ENCODE results near the gene GRIP2. TPM values are rescaled to one million over a fixed set of nuclear protein-coding genes. Genes with fewer than 3 reads are reported as not detected.

GRIP2 gene
- total RNA-seq, 4 donors from 2014 or later: 0.22 to 1.5 TPM; not detected in 2

- no peak for TF ChIP-seq CTCF (IDR thresholded peaks at IDR 0.05; ENCODE audit: low read depth)
Observed at GRCh38 chr3:14486460-14486859, 53.7 kb downstream of the GRIP2 start.

- TF ChIP-seq CTCF (IDR thresholded peaks at IDR 0.05; ENCODE audit: low read depth): no peak
Observed at GRCh38 chr3:14485981-14486380, 54.2 kb downstream of the GRIP2 start.

- no peak for TF ChIP-seq CTCF (IDR thresholded peaks at IDR 0.05; ENCODE audit: low read depth)
Observed at GRCh38 chr3:14484741-14485140, 55.4 kb downstream of the GRIP2 start.

GRCh38 chr3:14483286-14483685, 56.9 kb downstream of the GRIP2 start:
- TF ChIP-seq CTCF (IDR thresholded peaks at IDR 0.05; ENCODE audit: low read depth): no peak

- no peak for TF ChIP-seq CTCF (IDR thresholded peaks at IDR 0.05; ENCODE audit: low read depth)
Observed at GRCh38 chr3:14482271-14482721, 57.8 kb downstream of the GRIP2 start.

- TF ChIP-seq CTCF (IDR thresholded peaks at IDR 0.05; ENCODE audit: low read depth): no peak
Observed at GRCh38 chr3:14481646-14482036, 58.5 kb downstream of the GRIP2 start.

- TF ChIP-seq CTCF (IDR thresholded peaks at IDR 0.05; ENCODE audit: low read depth): no peak
Observed at GRCh38 chr3:14481018-14481645, 59.0 kb downstream of the GRIP2 start.

Measured in subcutaneous adipose tissue (tissue), 4 donors.